GM21737 (cell line): ENCODE measurements around the gene GNAQ.
"Not testable (repeated sequence)": the region's sequence is repeated elsewhere in the genome, so short reads cannot be mapped to it uniquely, and the experiment has no call there.

Experiments
- ATAC-seq: cut with Tn5 transposase; IDR thresholded peaks from one replicate; pipeline ENCODE4 v1.9.1; 2021; ENCODE audit warnings: mild to moderate bottlenecking, moderate library complexity; ENCODE audit not compliant: unreplicated experiment

GNAQ gene

DNA sequence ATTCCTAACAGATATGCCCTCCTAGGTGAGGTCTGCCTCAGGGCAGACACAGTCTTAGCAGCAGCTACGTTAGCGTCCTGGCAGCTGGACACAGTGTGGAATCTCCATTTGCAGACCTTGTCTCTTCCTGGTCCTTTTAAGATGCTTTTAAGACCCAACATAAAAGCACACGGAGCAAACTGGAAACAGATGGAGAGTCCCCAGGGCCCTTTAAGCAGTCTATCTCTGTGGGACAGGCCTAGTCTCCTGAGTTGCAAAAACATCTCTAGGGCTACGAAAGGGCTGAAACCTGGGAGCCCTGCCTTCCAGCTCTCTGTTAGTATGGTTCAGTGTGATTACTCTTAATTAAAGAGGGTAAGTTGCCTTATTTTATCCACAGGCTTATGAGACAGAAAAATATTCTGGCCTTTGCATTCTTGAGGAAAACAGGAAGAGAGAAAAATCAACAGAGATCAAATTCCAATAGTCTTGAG lies 317.5 kb downstream of the GNAQ start:
- no peak for ATAC-seq

DNA sequence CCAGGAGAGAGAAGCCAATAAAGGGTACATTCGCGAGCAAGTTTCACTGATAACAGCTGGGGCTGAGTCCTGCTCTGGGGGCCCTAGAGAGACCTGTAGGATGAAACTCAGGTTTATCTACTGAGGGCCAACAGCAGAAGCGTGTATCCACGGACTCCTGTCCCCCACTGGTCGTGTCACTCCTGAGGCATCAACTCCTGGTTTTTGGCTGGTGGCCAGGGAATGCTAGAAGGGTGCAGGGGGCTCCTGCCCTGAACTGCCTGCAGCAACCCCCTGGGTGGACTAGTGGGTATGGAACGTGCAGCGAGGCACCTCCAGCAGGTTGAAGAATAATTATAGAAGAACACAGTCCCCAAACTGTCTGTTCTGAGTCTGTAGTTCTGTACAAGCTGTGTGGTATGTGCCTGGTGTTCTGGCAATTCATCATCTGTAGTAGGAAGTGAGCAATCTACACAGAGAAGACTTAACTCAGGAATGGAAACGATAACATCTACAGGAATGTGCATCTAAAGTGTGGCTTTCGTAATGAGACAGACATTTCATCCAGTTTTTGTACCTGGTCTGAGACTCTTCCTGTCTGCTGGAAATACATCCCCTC lies 319.0 kb downstream of the GNAQ start:
- ATAC-seq: no peak

DNA sequence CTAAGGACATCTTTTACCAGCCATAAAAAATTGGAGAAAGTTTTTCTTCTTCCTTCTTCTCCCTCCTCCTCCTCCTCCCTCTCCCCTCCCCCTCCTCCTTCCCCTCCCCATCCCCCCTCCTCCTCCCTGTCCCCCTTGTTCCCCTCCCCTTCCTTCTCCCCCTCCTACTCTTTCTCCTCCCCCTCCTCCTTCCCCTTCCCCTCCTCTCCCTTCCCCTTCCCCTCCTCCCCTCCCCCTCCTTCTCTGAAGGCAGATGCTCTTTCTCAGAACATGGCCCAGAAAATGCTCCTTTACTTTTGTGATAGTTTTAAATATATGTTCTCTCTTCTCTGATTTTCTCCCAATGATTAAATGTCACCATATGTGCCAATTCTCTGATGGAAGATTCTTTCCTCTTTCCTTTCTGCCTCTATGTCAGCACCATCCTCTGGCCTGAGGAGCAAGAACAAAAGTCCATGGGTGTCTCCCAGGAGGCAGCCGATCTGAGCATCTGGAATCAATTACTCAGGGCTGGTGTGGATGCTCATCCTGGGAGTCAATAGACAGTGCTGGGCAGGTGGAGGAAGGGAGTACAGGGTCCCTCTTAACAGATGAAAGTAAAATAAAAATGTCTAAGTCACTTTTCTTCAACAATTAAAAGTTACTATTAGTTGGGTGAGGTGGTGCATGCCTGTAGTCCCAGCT lies 320.5 kb downstream of the GNAQ start:
- no peak for ATAC-seq

DNA sequence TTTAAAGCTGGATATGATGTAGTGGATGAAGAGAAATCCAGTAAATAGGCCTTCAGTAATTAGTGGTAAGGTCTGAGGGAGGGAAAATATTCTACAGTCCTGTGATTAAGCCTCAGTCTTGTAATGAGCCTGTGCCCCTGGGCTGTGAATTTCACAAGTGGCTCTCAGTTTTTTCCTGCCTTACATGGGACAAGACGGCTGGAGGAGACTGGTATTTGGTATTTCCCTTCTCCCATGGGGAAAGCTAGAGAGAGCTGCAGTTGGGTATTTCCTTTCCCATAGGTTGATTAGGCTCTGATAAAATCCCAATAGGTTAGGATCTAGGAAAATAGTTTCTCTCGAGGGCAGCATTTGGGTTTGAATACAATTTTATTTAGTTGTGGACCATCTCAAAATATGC lies 321.3 kb downstream of the GNAQ start:
- ATAC-seq: no peak

DNA sequence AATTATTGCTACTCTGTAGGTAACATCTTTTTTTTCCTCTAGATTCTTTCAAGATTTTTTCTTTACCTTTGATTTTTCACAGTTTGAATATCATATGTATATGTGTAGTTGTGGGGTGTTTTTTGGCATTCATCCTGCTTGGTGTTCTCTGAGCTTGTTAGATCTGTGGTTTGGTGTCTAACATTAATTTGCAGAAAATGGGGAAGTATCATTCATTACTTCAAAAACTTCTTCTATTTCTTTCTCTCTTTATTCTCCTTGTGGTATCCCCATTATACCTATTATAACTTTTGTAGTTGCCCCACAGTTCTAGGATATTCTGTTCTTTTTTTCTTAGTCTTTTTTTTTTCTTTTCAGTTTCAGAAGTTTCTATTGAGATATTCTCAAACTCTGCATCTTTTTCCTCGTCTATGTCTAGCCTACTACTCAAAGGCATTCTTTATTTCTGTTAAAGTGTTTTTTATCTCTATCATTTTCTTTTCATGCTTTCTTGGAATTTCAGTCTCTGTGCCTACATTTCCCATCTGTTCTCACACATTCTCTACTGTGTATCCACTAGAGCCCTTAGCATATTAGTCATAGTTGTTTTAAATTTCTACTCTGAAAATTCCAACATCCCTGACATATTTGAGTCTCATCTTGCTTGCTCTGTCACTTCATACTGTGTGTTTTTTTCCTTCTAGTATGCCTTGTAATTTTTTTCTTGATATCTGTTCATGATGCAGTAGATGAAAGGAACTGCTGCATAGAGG lies 323.4 kb downstream of the GNAQ start:
- no peak for ATAC-seq

DNA sequence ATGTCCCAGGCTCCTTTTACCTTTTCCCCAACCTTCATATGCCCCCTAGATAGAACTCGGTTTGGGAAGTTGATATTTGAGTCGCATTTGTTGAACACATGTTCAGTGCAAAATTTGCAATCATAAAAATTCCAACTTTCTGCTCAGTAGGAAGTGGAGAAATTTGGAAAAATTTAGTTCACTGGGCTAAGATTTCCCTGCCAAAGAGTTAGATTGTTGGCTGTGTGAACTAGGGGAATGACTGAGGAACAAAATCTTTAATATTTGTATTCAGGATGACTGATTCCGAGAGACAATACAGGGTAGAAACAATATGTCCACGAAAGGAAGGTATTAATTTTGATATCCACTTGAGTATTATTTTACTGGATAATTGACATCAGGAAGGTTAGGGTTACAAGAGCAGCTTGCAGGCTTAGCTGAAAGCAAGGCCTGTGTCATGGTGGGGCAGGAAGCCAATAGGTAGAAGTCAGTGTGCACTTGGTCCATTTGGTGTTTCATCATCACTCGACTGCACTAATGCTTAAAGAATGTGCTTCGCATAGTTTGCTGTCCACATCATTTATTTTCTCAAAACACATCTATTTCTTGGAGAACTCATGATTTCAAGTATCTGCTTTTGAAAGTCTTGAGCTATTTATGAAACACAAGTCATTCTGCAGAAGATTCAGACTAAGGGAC lies 324.1 kb downstream of the GNAQ start:
- no peak for ATAC-seq

DNA sequence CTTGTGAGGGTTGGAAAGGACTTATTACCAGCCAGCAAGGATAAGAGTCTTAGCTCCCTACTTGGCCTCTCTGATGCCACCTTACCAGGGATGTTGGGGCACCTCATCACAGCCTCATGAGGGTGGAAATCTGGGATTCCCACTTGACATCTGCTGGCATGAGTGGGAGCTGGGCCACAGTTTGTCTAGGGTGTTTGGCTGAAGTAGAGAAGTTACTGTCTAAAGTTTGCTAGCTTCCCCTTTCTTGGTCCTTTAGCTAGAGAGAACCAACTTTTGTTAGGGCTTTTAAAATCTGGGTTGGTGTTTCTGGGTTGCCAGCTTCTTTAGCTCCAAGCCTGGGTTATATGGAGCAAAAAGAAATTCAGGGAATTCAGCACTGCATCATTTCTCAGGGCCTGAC lies 326.0 kb downstream of the GNAQ start:
- ATAC-seq: no peak

DNA sequence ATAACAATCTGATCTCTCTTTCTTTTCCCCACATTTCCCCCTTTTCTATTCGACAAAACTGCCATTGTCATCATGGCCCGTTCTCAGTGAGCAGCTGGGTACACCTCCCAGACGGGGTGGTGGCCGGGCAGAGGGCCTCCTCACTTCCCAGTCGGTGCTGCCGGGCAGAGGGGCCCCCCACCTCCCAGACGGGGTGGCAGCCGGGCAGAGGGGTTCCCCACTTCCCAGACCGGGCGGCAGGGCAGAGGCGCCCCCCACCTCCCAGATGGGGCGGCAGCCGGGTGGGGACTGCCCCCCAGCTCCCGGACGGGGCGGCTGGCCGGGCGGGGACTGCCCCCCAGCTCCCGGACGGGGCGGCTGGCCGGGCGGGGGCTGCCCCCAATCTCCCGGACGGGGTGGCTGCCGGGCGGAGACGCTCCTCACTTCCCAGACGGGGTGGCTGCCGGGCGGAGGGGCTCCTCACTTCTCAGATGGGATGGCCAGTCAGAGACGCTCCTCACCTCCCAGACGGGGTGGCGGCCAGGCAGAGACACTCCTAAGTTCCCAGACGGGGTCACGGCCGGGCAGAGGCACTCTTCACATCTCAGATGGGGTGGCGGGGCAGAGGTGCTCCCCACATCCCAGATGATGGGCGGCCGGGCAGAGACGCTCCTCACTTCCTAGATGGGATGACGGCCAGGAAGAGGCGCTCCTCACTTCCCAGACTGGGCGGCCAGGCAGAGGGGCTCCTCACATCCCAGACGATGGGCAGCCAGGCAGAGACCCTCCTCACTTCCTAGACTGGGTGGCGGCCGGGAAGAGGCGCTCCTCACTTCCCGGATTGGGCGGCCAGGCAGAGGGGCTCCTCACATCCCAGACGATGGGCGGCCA lies 328.9 kb downstream of the GNAQ start:
- not testable (repeated sequence) for ATAC-seq

DNA sequence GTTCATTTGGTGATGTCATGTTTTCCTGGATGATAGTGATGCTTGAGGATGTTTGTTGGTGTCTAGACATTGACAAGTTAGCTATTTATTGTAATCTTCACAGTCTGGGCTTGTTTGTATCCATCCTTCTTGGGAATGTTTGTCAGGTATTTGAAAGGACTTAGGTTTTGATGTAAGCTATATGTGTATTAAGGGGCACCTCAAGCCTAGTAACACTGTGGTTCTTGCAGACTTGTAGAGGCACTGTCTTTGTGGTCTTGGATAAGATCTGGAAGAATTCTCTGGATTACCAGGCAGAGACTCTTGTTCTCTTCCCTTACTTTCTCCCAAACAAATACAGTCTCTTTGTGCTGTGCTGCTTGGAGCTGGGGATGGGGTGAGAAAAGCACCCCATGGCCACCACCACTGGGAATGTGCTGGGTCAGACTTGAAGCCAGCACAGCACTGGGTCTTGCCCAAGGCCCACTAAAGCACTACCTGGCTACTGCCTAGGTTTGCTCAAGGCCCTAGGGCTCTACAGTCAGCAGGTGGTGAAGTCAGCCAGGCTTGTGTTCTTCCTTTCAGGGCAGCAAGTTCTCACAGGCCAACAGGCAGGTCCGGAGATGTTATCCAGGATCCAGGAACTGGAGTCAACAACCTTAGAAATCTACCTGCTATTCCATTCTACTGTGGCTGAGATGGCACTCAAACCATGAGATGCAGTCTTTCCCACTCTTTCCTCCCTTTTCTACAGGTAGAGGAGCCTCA lies 334.2 kb downstream of the GNAQ start:
- no peak for ATAC-seq

DNA sequence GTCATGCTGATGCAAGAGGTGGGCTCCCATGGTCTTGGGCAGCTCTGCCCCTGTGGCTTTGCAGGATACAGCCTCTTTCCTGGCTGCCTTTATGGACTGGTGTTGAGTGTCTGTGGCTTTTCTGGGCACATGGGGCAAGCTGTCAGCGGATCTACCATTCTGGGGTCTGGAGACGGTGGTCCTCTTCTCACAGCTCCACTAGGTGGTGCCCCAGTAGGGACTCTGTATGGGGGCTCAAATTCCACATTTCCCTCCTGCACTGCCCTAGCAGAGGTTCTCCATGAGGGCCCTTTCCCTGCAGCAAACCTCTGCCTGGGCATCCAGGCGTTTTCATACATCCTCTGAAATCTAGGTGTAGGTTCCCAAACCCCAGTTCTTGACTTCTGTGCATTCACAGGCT lies 340.9 kb downstream of the GNAQ start:
- ATAC-seq: not testable (repeated sequence)

DNA sequence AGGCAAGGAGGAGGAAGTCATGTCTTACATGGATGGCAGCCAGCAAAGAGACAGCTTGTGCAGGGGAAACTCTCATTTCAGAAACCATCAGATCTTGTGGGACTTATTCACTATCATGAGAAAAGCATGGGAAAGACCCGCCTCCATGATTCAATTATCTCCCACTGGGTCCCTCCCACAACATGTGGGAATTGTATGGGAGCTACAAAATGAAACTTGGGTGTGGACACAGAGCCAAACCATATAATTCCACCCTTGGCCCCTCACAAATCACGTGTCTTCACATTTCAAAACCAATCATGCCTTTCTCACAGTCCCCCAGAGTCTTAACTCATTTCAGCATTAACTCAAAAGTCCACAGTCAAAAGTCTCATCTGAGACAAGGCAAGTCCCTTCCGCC lies 341.5 kb downstream of the GNAQ start:
- not testable (repeated sequence) for ATAC-seq

DNA sequence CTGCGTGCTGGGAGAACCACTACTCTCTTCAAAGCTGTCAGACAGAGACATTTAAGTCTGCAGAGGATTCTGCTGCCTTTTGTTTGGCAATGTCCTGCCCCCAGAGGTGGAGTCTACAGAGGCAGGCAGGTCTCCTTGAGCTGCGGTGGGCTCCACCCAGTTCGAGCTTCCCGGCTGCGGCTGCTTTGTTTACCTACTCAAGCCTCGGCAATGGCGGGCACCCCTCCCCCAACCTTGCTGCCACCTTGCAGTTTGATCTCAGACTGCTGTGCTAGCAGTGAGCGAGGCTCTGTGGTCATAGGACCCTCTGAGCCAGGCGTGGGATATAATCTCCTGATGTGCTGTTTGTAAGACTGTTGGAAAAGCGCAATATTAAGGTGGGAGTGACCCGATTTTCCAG lies 343.9 kb downstream of the GNAQ start:
- not testable (repeated sequence) for ATAC-seq

DNA sequence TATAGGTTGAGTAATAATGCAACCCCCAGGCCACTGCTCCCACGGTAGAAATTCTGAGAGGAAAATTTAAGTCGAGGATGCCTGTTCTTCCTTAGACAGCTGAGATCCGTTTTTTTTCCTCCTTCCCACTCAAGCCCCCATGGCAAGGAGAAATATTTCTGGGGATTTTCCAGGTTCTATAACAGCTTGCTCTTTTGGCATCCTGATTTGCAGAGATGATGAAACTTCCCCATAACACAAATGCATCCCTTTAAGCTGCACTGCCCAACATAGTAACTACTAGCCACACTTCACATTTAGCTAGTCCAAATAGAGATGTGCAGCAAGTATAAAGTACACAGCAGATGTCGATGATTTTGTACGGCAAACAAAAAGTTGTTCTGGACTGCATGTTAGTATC lies 351.0 kb downstream of the GNAQ start:
- no peak for ATAC-seq

DNA sequence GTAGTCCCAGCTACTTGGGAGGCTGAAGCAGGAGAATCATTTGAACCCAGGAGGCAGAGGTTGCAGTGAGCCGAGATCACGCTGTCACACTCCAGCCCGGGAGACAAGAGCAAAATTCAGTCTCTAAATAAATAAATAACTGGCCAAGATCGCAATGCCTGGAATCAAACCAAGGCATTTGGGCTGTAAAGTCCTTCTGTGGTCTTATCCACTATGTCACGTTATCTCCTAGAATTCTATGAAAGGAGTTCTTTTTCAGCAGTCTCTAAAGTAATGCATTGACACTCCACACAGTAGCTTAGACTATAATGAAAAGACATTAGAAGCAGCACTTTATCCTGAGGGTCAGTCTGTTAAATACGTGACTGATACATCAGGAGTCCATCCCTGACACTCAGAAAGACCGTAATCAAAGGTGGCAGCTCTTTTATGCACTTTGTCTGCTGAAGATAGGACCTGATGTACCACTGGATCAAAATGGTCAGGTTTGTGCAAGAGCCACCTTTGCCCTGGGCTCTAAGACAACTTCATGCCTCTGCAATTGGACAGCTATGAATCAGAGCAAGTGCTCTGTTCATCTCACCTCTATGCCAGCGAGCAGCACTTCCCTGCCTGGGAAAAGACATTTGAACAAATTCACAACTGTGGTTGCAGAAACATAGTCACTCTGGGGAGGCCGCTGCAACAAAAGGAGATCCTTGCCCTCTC lies 351.8 kb downstream of the GNAQ start:
- ATAC-seq: no peak

DNA sequence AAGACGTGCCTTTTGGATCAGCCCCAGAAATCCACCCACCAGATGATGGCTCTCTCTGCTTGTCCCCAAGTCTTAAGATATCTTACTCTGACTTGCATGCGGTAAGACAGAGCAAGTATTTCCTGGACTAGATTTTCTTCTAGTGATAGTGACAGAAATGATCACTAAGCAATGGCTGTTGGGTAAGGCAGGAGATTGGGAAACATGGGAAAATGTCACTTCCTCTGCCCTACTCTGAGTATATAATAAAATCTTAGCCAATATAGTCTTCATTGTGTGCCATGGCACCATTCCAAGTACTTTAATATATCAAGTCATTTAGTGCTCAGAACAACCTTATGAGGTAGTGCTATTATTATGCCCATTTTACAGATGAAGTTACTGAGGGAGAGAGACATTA lies 352.5 kb downstream of the GNAQ start:
- no peak for ATAC-seq

DNA sequence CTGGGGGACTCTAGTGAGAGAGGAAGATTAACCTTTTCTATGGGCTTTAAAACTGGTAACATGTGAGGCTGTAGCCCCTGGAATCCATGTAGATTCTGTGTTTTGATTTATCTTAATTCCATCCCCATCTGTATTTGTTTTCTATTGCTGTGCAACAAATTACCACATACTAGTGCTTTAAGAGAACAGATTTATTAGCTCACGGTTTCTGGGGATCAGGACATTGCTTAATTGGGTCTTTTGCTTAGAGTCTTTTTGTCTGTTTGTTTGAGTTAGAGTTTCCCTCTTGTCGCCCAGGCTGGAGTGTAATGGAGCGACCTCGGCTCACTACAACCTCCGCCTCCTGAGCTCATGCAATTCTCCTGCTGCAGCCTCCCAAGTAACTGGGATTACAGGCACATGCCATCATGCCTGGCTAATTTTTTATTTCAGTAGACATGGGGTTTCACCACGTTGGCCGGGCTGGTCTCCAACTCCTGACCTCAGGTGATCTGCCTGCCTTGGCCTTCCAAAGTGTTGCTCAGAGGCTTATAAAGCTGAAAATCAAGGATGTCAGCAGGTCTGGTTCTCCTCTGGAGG lies 353.6 kb downstream of the GNAQ start:
- no peak for ATAC-seq

DNA sequence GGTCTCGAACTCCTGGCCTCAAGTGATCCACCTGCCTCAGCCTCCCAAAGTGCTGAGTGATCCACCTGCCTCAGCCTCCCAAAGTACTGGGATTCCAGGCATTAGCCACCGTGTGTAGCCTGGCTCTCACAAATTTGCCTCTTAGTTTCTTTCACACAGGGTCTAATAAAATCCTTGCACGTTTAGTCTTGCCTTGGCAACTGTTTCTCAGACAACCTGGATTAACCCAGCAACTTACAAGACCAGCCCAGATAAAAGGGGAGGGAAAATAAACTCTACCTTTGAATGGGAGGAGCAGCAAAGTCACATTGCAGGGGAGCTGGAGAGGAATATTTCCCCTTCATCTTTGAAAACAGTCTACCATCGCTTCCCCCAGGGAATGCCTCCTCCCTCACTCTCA lies 354.2 kb downstream of the GNAQ start:
- ATAC-seq: no peak

DNA sequence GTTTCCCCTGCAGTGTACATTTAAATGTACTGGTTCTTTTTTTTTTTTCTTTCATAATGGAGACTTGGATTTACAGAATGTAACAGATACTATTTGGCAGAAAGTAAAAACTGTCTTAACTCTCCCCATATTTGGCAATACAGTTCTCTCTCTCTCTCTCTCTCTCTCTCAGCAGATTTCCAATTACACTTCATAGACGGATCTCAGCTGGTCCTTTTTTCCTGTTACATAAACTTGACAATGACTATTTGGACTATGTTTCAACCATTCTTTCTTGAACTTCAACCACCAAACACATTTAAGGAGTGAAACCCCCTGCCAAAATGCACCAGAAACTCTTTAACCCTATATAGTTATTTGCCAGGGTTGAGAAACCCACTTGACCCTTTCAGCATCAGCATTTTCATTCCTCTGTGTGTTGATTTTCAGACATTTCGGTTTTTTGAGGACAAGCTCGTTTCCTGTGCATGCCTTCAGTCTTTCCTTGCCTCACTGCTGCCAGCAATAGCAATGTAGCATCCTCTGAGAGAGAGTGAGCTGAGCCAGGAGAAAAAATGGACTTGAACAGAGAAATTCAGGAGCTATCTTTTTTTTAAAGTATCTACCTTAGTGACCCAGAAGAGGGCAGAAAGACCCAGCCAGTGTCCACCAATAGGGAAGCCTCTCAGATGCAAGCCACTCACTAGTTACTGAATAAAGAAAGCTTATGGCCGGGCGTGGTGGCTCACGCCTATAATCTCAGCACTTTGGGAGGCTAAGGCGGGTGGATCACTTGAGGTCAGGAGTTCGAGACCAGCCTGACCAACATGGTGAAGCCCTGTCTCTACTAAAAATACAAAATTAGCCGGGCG lies 357.4 kb downstream of the GNAQ start:
- ATAC-seq: no peak
